ENCODE results near the gene WDR4. TPM values are rescaled to one million over a fixed set of nuclear protein-coding genes. Genes with fewer than 3 reads are reported as not detected.

The WDR4 gene
- total and polyA plus RNA-seq, 10 of the 15 experiments (the other 5 are each of a cell fraction or from before 2014, with no cell fraction given): 2.1 to 45.3 (median 18.7) TPM

DNA sequence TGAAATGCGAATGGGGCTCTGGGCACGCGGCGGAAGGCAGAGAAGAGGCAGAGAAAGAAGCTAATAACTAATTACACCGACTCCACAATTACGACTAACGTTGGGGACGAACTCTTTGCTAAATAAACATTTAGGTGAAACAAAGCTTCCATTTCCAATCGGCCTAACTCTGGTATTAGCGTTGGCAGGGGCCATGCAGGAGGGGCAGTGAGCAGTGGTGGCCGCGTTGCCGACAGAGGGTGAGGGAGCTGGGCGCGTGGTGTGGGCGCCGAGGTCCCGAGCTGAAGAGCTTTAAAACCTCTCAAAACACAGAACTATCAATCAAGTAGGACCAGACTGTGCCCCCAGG, 13.2 kb upstream of the WDR4 start:
- Histone ChIP-seq H3K36me3 (ENCODE audit: control insufficient read depth in 2 of 2, insufficient read depth in 2 of 2, low read length in 1 of 2) (peaks cover 0 to 5% of the 10 kb centered on the region in 2 experiments; a peak in 2 of 4 replicates), H3K4me2 (ENCODE audit: control insufficient read depth, insufficient read depth) (peak overlapping the region; percentile 88), H3K9ac (ENCODE audit: control insufficient read depth, insufficient read depth, low read length) (peak overlapping the region; percentile 64), H3K27me3 (replicated peaks in 1 of 2; ENCODE audit: control insufficient read depth in 2 of 2, insufficient read depth in 2 of 2, low read length in 1 of 2) (no peaks in the 10 kb centered on the region), H4K20me1 (ENCODE audit: control insufficient read depth, insufficient read depth) (no peaks in the 10 kb centered on the region), H3K4me3 (peak overlapping the region; percentile 78), H3K27ac (ENCODE audit: control insufficient read depth, insufficient read depth) (peak overlapping the region; percentile 59), H3K9me3 (replicated peaks; ENCODE audit: control insufficient read depth, insufficient read depth, low read length) (no peaks in the 10 kb centered on the region; the same call in 2 of the 3 replicates), H2AFZ (ENCODE audit: control insufficient read depth, low read depth, low read length) (peak overlapping the region; percentile 73), H3K79me2 (ENCODE audit: control insufficient read depth, insufficient read depth, low read length) (peaks cover 13% of the 10 kb centered on the region), H3K4me1 (ENCODE audit: control insufficient read depth, insufficient read depth, low read length) (peaks cover 3% of the 10 kb centered on the region)
- DNase-seq (ENCODE audit: low read depth, low spot score): no peak
- ChIA-PET RAD21 (ENCODE audit: unreplicated experiment) (interaction anchor here (0.6 to 1.4 kb wide), 4 partner anchors 13 to 82 kb away, joined by 3 to 6 read pairs (median 3); partner anchors contain the start of genes PKNOX1 and WDR4), SMC1A (ENCODE audit: uncharacterized antibody, unreplicated experiment) (interaction anchor here (1.2 kb wide), 1 partner anchor 17 kb away, joined by 3 read pairs; no protein-coding TSS in a partner anchor), CTCF (interaction anchor here (0.9 to 1.4 kb wide), 4 partner anchors 8 to 753 kb away, joined by 3 to 6 read pairs (median 4); no protein-coding TSS in a partner anchor), POLR2A (interaction anchor here (0.6 to 2.6 kb wide), 5 partner anchors 10 to 82 kb away, joined by 3 to 10 read pairs (median 4); partner anchors contain the start of gene PKNOX1)
- in situ Hi-C loops (cut with MboI) (no loop called here), intact Hi-C loops (cut with micrococcal nuclease; ENCODE audit: unreplicated experiment) (no loop called here)
- ATAC-seq: peak; percentile 46
- 23% methylated on average over 18 of the region's 18 CpGs for WGBS (ENCODE audit: insufficient coverage, insufficient replicate concordance, low lambda C conversion rate, missing lambda C conversion rate)
- peak; percentile 81 for FAIRE-seq
- BruUV-seq (replicated peaks): TSS peak; percentile 97
- TF ChIP-seq SMARCA5 (IDR thresholded peaks at IDR 0.05): peak; percentile 49; the same call in 1 of the 2 replicates
- TF ChIP-seq IKZF1 (conservative IDR thresholded peaks at IDR 0.05): no peak
- TF ChIP-seq GATAD2B (conservative IDR thresholded peaks at IDR 0.05; ENCODE audit: low read depth): no peak
- peak; percentile 80 for TF ChIP-seq RELA (IDR thresholded peaks at IDR 0.05; ENCODE audit: borderline replicate concordance, partially characterized antibody)
- TF ChIP-seq, protein P1, sequence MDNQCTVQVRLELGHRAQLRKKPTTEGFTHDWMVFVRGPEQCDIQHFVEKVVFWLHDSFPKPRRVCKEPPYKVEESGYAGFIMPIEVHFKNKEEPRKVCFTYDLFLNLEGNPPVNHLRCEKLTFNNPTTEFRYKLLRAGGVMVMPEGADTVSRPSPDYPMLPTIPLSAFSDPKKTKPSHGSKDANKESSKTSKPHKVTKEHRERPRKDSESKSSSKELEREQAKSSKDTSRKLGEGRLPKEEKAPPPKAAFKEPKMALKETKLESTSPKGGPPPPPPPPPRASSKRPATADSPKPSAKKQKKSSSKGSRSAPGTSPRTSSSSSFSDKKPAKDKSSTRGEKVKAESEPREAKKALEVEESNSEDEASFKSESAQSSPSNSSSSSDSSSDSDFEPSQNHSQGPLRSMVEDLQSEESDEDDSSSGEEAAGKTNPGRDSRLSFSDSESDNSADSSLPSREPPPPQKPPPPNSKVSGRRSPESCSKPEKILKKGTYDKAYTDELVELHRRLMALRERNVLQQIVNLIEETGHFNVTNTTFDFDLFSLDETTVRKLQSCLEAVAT (IDR thresholded peaks at IDR 0.05): peak; percentile 93
- TF ChIP-seq KLF5 (IDR thresholded peaks at IDR 0.05; ENCODE audit: partially characterized antibody): peak; percentile 30
- peak; percentile 41; the same call in 1 of the 2 replicates for TF ChIP-seq RB1 (IDR thresholded peaks at IDR 0.05; ENCODE audit: borderline replicate concordance)
- TF ChIP-seq, protein P2, sequence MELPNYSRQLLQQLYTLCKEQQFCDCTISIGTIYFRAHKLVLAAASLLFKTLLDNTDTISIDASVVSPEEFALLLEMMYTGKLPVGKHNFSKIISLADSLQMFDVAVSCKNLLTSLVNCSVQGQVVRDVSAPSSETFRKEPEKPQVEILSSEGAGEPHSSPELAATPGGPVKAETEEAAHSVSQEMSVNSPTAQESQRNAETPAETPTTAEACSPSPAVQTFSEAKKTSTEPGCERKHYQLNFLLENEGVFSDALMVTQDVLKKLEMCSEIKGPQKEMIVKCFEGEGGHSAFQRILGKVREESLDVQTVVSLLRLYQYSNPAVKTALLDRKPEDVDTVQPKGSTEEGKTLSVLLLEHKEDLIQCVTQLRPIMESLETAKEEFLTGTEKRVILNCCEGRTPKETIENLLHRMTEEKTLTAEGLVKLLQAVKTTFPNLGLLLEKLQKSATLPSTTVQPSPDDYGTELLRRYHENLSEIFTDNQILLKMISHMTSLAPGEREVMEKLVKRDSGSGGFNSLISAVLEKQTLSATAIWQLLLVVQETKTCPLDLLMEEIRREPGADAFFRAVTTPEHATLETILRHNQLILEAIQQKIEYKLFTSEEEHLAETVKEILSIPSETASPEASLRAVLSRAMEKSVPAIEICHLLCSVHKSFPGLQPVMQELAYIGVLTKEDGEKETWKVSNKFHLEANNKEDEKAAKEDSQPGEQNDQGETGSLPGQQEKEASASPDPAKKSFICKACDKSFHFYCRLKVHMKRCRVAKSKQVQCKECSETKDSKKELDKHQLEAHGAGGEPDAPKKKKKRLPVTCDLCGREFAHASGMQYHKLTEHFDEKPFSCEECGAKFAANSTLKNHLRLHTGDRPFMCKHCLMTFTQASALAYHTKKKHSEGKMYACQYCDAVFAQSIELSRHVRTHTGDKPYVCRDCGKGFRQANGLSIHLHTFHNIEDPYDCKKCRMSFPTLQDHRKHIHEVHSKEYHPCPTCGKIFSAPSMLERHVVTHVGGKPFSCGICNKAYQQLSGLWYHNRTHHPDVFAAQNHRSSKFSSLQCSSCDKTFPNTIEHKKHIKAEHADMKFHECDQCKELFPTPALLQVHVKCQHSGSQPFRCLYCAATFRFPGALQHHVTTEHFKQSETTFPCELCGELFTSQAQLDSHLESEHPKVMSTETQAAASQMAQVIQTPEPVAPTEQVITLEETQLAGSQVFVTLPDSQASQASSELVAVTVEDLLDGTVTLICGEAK (IDR thresholded peaks at IDR 0.05; ENCODE audit: borderline replicate concordance): peak; percentile 46; the same call in 1 of the 2 replicates
- TF ChIP-seq RBBP5 (conservative IDR thresholded peaks at IDR 0.05): no peak
- TF ChIP-seq, protein P3, sequence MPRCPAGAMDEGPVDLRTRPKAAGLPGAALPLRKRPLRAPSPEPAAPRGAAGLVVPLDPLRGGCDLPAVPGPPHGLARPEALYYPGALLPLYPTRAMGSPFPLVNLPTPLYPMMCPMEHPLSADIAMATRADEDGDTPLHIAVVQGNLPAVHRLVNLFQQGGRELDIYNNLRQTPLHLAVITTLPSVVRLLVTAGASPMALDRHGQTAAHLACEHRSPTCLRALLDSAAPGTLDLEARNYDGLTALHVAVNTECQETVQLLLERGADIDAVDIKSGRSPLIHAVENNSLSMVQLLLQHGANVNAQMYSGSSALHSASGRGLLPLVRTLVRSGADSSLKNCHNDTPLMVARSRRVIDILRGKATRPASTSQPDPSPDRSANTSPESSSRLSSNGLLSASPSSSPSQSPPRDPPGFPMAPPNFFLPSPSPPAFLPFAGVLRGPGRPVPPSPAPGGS (IDR thresholded peaks at IDR 0.05; ENCODE audit: borderline replicate concordance, insufficient read depth, low read depth, low read length, poor library complexity, severe bottlenecking): no peak
- TF ChIP-seq, protein P4, sequence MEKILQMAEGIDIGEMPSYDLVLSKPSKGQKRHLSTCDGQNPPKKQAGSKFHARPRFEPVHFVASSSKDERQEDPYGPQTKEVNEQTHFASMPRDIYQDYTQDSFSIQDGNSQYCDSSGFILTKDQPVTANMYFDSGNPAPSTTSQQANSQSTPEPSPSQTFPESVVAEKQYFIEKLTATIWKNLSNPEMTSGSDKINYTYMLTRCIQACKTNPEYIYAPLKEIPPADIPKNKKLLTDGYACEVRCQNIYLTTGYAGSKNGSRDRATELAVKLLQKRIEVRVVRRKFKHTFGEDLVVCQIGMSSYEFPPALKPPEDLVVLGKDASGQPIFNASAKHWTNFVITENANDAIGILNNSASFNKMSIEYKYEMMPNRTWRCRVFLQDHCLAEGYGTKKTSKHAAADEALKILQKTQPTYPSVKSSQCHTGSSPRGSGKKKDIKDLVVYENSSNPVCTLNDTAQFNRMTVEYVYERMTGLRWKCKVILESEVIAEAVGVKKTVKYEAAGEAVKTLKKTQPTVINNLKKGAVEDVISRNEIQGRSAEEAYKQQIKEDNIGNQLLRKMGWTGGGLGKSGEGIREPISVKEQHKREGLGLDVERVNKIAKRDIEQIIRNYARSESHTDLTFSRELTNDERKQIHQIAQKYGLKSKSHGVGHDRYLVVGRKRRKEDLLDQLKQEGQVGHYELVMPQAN (conservative IDR thresholded peaks at IDR 0.05): 0 out of 2 replicates have a peak, but pooled peaks have one; percentile 16
- TF ChIP-seq HDAC2 (IDR thresholded peaks at IDR 0.05): no peak
- TF ChIP-seq, protein P5, sequence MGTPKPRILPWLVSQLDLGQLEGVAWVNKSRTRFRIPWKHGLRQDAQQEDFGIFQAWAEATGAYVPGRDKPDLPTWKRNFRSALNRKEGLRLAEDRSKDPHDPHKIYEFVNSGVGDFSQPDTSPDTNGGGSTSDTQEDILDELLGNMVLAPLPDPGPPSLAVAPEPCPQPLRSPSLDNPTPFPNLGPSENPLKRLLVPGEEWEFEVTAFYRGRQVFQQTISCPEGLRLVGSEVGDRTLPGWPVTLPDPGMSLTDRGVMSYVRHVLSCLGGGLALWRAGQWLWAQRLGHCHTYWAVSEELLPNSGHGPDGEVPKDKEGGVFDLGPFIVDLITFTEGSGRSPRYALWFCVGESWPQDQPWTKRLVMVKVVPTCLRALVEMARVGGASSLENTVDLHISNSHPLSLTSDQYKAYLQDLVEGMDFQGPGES (IDR thresholded peaks at IDR 0.05): no peak
